ENCODE data around the gene OR10A2.

OR10A2 gene, protein sequence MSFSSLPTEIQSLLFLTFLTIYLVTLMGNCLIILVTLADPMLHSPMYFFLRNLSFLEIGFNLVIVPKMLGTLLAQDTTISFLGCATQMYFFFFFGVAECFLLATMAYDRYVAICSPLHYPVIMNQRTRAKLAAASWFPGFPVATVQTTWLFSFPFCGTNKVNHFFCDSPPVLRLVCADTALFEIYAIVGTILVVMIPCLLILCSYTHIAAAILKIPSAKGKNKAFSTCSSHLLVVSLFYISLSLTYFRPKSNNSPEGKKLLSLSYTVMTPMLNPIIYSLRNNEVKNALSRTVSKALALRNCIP

DNA sequence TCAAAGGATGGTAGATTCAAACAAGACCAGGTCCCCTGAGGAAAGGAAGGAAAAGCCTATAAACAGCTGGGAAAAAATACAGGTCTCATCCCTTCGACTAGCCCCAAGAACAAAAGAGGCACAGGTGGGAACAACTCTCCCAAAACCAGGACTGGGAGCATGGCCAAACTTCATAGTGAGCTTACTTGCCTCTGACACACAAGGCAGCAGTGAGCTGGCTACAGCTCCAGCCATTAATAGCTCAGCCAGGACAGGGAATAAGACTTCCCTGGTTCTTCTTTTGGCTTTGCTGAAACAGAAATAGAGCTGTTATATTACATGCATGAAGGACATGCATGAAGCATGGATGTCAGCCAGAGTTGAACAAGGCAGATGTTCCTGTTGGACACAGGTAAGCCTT is at the start of gene OR10A2:
Gene OR10A2 (plus strand): TSS at position 97 of the 400 bp plus-strand sequence. CDS start 6,698 bp downstream, outside the sequence.
- Histone ChIP-seq H3K4me3 (ENCODE audit: low read depth in 1 of 2, low read length in 2 of 2) (no peak within 1 kb of the TSS), H3K27ac (ENCODE audit: low read depth, low read length) (no peak within 1 kb of the TSS), H3K27me3 (ENCODE audit: control insufficient read depth in 1 of 2, insufficient read depth in 2 of 2, low read length in 2 of 2) (no peaks in the 10 kb centered on the region), H3K36me3 (ENCODE audit: control insufficient read depth in 1 of 2, insufficient read depth in 2 of 2, low read length in 2 of 2) (no peaks in the 10 kb centered on the region), H3K9me3 (ENCODE audit: control insufficient read depth in 1 of 2, low read length in 2 of 2) (no peaks in the 10 kb centered on the region), H3K9ac (ENCODE audit: low read depth in 1 of 2, low read length in 2 of 2) (no peak within 1 kb of the TSS), H3K4me1 (ENCODE audit: control insufficient read depth in 1 of 2, insufficient read depth in 2 of 2, low read length in 2 of 2) (no peaks in the 10 kb centered on the region)

- Histone ChIP-seq H3K27ac (ENCODE audit: low read depth, low read length) (no peak overlapping the region), H3K9ac (ENCODE audit: low read depth in 1 of 2, low read length in 2 of 2) (no peak overlapping the region), H3K27me3 (ENCODE audit: control insufficient read depth in 1 of 2, insufficient read depth in 2 of 2, low read length in 2 of 2) (no peaks in the 10 kb centered on the region), H3K36me3 (ENCODE audit: control insufficient read depth in 1 of 2, insufficient read depth in 2 of 2, low read length in 2 of 2) (no peaks in the 10 kb centered on the region), H3K4me3 (ENCODE audit: low read depth in 1 of 2, low read length in 2 of 2) (no peak overlapping the region), H3K9me3 (ENCODE audit: control insufficient read depth in 1 of 2, low read length in 2 of 2) (no peaks in the 10 kb centered on the region), H3K4me1 (ENCODE audit: control insufficient read depth in 1 of 2, insufficient read depth in 2 of 2, low read length in 2 of 2) (no peaks in the 10 kb centered on the region)
Observed at GRCh38 chr11:6813656-6814055, 49.2 kb upstream of the OR10A2 start.

DNA sequence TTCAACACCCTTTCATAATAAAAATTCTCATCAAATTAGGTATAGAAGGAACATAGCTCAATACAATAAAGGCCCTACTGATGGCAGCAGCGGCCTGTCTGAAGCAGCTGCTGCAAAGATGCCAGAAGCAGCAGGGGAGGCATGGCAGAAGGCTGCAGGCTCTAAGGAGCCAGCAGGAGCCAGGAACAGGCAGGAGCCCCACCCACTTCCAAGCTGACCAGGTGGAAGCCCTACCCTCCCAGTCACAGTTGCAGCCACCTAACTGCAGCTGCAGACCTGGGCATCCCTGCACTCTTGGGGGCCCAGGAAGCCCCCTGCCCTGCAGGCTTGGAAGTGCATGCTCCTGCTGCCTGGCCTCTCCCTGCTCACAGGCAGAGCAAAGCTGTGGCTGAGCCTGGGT is 45.2 kb upstream of the OR10A2 start:
- no peak overlapping the region for H3K27ac ChIP-seq (ENCODE audit: low read depth, low read length)
- no peaks in the 10 kb centered on the region for H3K4me1 ChIP-seq (ENCODE audit: control insufficient read depth in 1 of 2, insufficient read depth in 2 of 2, low read length in 2 of 2)
- H3K27me3 ChIP-seq (ENCODE audit: control insufficient read depth in 1 of 2, insufficient read depth in 2 of 2, low read length in 2 of 2) = no peaks in the 10 kb centered on the region
- no peaks in the 10 kb centered on the region for H3K9me3 ChIP-seq (ENCODE audit: control insufficient read depth in 1 of 2, low read length in 2 of 2)
- no peak overlapping the region for H3K9ac ChIP-seq (ENCODE audit: low read depth in 1 of 2, low read length in 2 of 2)
- H3K4me3 ChIP-seq (ENCODE audit: low read depth in 1 of 2, low read length in 2 of 2) = no peak overlapping the region
- no peaks in the 10 kb centered on the region for H3K36me3 ChIP-seq (ENCODE audit: control insufficient read depth in 1 of 2, insufficient read depth in 2 of 2, low read length in 2 of 2)

DNA sequence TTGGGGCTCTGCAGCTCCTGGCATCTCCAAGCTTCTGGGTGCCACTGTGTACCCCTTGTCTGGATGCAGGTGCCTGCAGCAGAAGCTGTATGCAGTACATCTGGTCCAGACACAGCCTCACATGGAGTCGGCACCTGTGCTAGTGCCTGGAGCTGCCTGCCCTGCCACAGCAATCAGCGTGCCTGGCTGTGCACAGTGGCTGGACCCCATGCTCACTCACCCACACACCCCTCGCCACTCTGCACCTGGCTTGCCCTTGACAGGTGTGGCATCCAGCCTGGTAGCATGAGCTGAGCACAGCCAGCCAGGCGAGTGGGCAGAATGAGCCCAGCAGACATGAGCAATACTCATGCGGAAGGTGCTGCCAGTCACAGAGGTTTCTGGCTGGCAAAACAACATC is 43.9 kb upstream of the OR10A2 start:
- Histone ChIP-seq H3K9me3 (ENCODE audit: control insufficient read depth in 1 of 2, low read length in 2 of 2) (no peaks in the 10 kb centered on the region), H3K36me3 (ENCODE audit: control insufficient read depth in 1 of 2, insufficient read depth in 2 of 2, low read length in 2 of 2) (no peaks in the 10 kb centered on the region), H3K9ac (ENCODE audit: low read depth in 1 of 2, low read length in 2 of 2) (no peak overlapping the region), H3K27ac (ENCODE audit: low read depth, low read length) (no peak overlapping the region), H3K4me3 (ENCODE audit: low read depth in 1 of 2, low read length in 2 of 2) (no peak overlapping the region), H3K27me3 (ENCODE audit: control insufficient read depth in 1 of 2, insufficient read depth in 2 of 2, low read length in 2 of 2) (no peaks in the 10 kb centered on the region), H3K4me1 (ENCODE audit: control insufficient read depth in 1 of 2, insufficient read depth in 2 of 2, low read length in 2 of 2) (no peaks in the 10 kb centered on the region)

- Histone ChIP-seq H3K4me1 (ENCODE audit: control insufficient read depth in 1 of 2, insufficient read depth in 2 of 2, low read length in 2 of 2) (no peaks in the 10 kb centered on the region), H3K9ac (ENCODE audit: low read depth in 1 of 2, low read length in 2 of 2) (no peak overlapping the region), H3K27me3 (ENCODE audit: control insufficient read depth in 1 of 2, insufficient read depth in 2 of 2, low read length in 2 of 2) (peaks cover 0 to 2% of the 10 kb centered on the region in 2 donors), H3K9me3 (ENCODE audit: control insufficient read depth in 1 of 2, low read length in 2 of 2) (no peaks in the 10 kb centered on the region), H3K36me3 (ENCODE audit: control insufficient read depth in 1 of 2, insufficient read depth in 2 of 2, low read length in 2 of 2) (no peaks in the 10 kb centered on the region), H3K4me3 (ENCODE audit: low read depth in 1 of 2, low read length in 2 of 2) (no peak overlapping the region), H3K27ac (ENCODE audit: low read depth, low read length) (no peak overlapping the region)
Observed at GRCh38 chr11:6824136-6824823, 38.6 kb upstream of the OR10A2 start.

DNA sequence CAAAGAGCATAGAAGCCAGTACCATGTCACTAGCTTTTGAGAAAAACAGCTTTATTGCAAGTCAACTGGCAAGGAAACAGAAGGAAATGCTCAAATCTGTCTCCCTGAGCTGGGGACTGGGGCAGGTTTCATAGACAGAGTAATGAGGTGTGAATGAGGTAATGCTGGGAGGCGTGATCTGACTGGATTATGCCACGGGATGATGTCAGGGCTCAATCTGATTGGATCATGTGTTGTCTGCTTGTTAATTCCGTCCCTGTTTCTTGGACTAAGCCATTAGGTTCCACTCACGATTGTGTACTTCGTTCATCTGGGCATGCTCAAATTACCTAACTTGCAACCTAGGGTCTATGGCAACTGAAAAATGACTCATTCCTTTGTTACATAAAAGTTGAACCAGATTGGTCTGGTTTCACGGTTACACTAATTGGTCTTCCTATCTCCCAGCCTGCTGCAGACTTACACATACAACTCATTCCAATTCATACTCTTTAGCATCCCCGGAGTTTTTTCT is 37.6 kb upstream of the OR10A2 start:
- Histone ChIP-seq H3K4me1 (ENCODE audit: control insufficient read depth in 1 of 2, insufficient read depth in 2 of 2, low read length in 2 of 2) (no peaks in the 10 kb centered on the region), H3K27me3 (ENCODE audit: control insufficient read depth in 1 of 2, insufficient read depth in 2 of 2, low read length in 2 of 2) (peaks cover 0 to 2% of the 10 kb centered on the region in 2 donors), H3K9me3 (ENCODE audit: control insufficient read depth in 1 of 2, low read length in 2 of 2) (no peaks in the 10 kb centered on the region), H3K36me3 (ENCODE audit: control insufficient read depth in 1 of 2, insufficient read depth in 2 of 2, low read length in 2 of 2) (no peaks in the 10 kb centered on the region), H3K9ac (ENCODE audit: low read depth in 1 of 2, low read length in 2 of 2) (no peak overlapping the region), H3K4me3 (ENCODE audit: low read depth in 1 of 2, low read length in 2 of 2) (no peak overlapping the region), H3K27ac (ENCODE audit: low read depth, low read length) (no peak overlapping the region)

- H3K36me3 ChIP-seq (ENCODE audit: control insufficient read depth in 1 of 2, insufficient read depth in 2 of 2, low read length in 2 of 2) = no peaks in the 10 kb centered on the region
- no peak overlapping the region for H3K27ac ChIP-seq (ENCODE audit: low read depth, low read length)
- H3K9ac ChIP-seq (ENCODE audit: low read depth in 1 of 2, low read length in 2 of 2) = no peak overlapping the region
- H3K27me3 ChIP-seq (ENCODE audit: control insufficient read depth in 1 of 2, insufficient read depth in 2 of 2, low read length in 2 of 2) = peaks cover 0 to 2% of the 10 kb centered on the region in 2 donors
- no peaks in the 10 kb centered on the region for H3K4me1 ChIP-seq (ENCODE audit: control insufficient read depth in 1 of 2, insufficient read depth in 2 of 2, low read length in 2 of 2)
- H3K4me3 ChIP-seq (ENCODE audit: low read depth in 1 of 2, low read length in 2 of 2) = no peak overlapping the region
- no peaks in the 10 kb centered on the region for H3K9me3 ChIP-seq (ENCODE audit: control insufficient read depth in 1 of 2, low read length in 2 of 2)
Observed at GRCh38 chr11:6828103-6828502, 34.8 kb upstream of the OR10A2 start.

- H3K9ac ChIP-seq (ENCODE audit: low read depth in 1 of 2, low read length in 2 of 2) = no peak overlapping the region
- no peaks in the 10 kb centered on the region for H3K27me3 ChIP-seq (ENCODE audit: control insufficient read depth in 1 of 2, insufficient read depth in 2 of 2, low read length in 2 of 2)
- no peaks in the 10 kb centered on the region for H3K36me3 ChIP-seq (ENCODE audit: control insufficient read depth in 1 of 2, insufficient read depth in 2 of 2, low read length in 2 of 2)
- no peaks in the 10 kb centered on the region for H3K9me3 ChIP-seq (ENCODE audit: control insufficient read depth in 1 of 2, low read length in 2 of 2)
- H3K4me1 ChIP-seq (ENCODE audit: control insufficient read depth in 1 of 2, insufficient read depth in 2 of 2, low read length in 2 of 2) = no peaks in the 10 kb centered on the region
- no peak overlapping the region for H3K27ac ChIP-seq (ENCODE audit: low read depth, low read length)
- H3K4me3 ChIP-seq (ENCODE audit: low read depth in 1 of 2, low read length in 2 of 2) = no peak overlapping the region
Observed at GRCh38 chr11:6833356-6833755, 29.5 kb upstream of the OR10A2 start.

GRCh38 chr11:6834021-6834420 is 28.8 kb upstream of the OR10A2 start:
- H3K4me3 ChIP-seq (ENCODE audit: low read depth in 1 of 2, low read length in 2 of 2) = no peak overlapping the region
- H3K9ac ChIP-seq (ENCODE audit: low read depth in 1 of 2, low read length in 2 of 2) = no peak overlapping the region
- no peaks in the 10 kb centered on the region for H3K36me3 ChIP-seq (ENCODE audit: control insufficient read depth in 1 of 2, insufficient read depth in 2 of 2, low read length in 2 of 2)
- no peaks in the 10 kb centered on the region for H3K4me1 ChIP-seq (ENCODE audit: control insufficient read depth in 1 of 2, insufficient read depth in 2 of 2, low read length in 2 of 2)
- no peaks in the 10 kb centered on the region for H3K27me3 ChIP-seq (ENCODE audit: control insufficient read depth in 1 of 2, insufficient read depth in 2 of 2, low read length in 2 of 2)
- no peaks in the 10 kb centered on the region for H3K9me3 ChIP-seq (ENCODE audit: control insufficient read depth in 1 of 2, low read length in 2 of 2)
- H3K27ac ChIP-seq (ENCODE audit: low read depth, low read length) = no peak overlapping the region

DNA sequence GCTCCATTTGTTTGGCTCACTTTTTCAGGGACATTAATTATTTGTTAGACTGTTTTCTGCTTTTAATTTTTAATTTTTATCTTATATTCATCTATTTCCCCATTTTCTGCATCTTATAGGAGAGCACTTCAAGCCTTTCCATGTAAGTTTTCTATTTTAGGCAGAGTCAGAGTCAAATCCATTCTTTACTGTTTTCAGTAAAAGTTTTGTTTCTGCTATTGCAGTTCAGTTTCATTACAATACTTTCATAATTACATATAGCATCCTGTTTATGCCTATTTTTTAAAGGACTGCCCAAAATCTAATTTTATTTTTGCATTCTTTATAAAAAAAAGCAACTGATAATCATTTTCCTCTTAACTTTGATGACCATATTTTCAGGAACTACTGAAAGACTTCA is 21.2 kb upstream of the OR10A2 start:
- H3K9ac ChIP-seq (ENCODE audit: low read depth in 1 of 2, low read length in 2 of 2) = no peak overlapping the region

More for the DNA sequence above, 21.2 kb upstream of the OR10A2 start:
- Histone ChIP-seq H3K9me3 (ENCODE audit: control insufficient read depth in 1 of 2, low read length in 2 of 2) (no peaks in the 10 kb centered on the region), H3K36me3 (ENCODE audit: control insufficient read depth in 1 of 2, insufficient read depth in 2 of 2, low read length in 2 of 2) (no peaks in the 10 kb centered on the region), H3K27me3 (ENCODE audit: control insufficient read depth in 1 of 2, insufficient read depth in 2 of 2, low read length in 2 of 2) (no peaks in the 10 kb centered on the region), H3K4me1 (ENCODE audit: control insufficient read depth in 1 of 2, insufficient read depth in 2 of 2, low read length in 2 of 2) (no peaks in the 10 kb centered on the region), H3K27ac (ENCODE audit: low read depth, low read length) (no peak overlapping the region), H3K4me3 (ENCODE audit: low read depth in 1 of 2, low read length in 2 of 2) (no peak overlapping the region)
